PC-9 (cell line): Measurements from ENCODE around the gene ZBTB21. TPM values are rescaled to one million over a fixed set of nuclear protein-coding genes. Genes with fewer than 3 reads are reported as not detected.

Experiments used
- BruUV-seq: library from RNA; stranded (reverse); fragments of 400-500 nt; replicated peaks from 2 replicates; lab custom pipeline; 2021; lab: Mats Ljungman, UMichigan
- CTCF ChIA-PET: fragments of 300-600 bp; sonication (Branson Sonifier 250); formaldehyde crosslinking; loops from one replicate; lab custom pipeline; 2022; ENCODE audit warnings: antibody characterized with exemption; lab: Charles Lee
- POLR2A ChIA-PET: fragments of 300-600 bp; sonication (Branson Sonifier 250); formaldehyde crosslinking; loops from one replicate; lab custom pipeline; 2022; ENCODE audit warnings: antibody characterized with exemption; ENCODE audit not compliant: unreplicated experiment; lab: Charles Lee
- DNase-seq, 2 experiments: peaks; one replicate each; pipeline versions ENCODE4 v3.0.0 to v3.0.0-alpha.2; 2015 to 2022; ENCODE audit warnings: mixed read lengths in 1 of 2
- H2AFZ ChIP-seq: fragments of 200-600 bp; sonication (generic); 2 replicates; pipeline ENCODE4 v1.8.1; 2017; ENCODE audit warnings: antibody characterized with exemption
- H3F3A ChIP-seq: fragments of 200-600 bp; sonication (generic); 2 replicates; pipeline ENCODE4 v1.8.1; 2017; ENCODE audit warnings: antibody characterized with exemption, mild to moderate bottlenecking, low read depth; ENCODE audit not compliant: insufficient read depth
- H3K27ac ChIP-seq: fragments of 200-600 bp; sonication (generic); 2 replicates; pipeline ENCODE4 v1.6.1; 2016; ENCODE audit warnings: mixed run types
- H3K27me3 ChIP-seq: fragments of 200-600 bp; sonication (generic); 2 replicates; pipeline ENCODE4 v1.6.1; 2016; ENCODE audit warnings: low read depth, mixed run types; ENCODE audit not compliant: insufficient read depth
- H3K36me3 ChIP-seq: fragments of 200-600 bp; sonication (generic); 2 replicates; pipeline ENCODE4 v1.6.1; 2016; ENCODE audit warnings: low read depth, mixed run types
- H3K4me1 ChIP-seq: fragments of 200-600 bp; sonication (generic); replicated peaks from 2 replicates; pipeline ENCODE4 v1.6.1; 2016; ENCODE audit warnings: mixed run types; ENCODE audit not compliant: insufficient read depth
- H3K4me2 ChIP-seq: fragments of 200-600 bp; sonication (generic); 2 replicates; pipeline ENCODE4 v1.6.1; 2017; ENCODE audit warnings: mixed run types
- H3K4me3 ChIP-seq: fragments of 200-600 bp; sonication (generic); 2 replicates; pipeline ENCODE4 v1.6.1; 2016; ENCODE audit warnings: mixed run types
- H3K79me2 ChIP-seq: fragments of 200-600 bp; sonication (generic); 2 replicates; pipeline ENCODE4 v1.6.1; 2017; ENCODE audit warnings: low read depth, mixed run types
- H3K9me2 ChIP-seq: fragments of 200-600 bp; sonication (generic); 2 replicates; pipeline ENCODE4 v1.8.1; 2017; ENCODE audit warnings: mild to moderate bottlenecking; ENCODE audit not compliant: insufficient read depth
- H3K9me3 ChIP-seq: fragments of 200-600 bp; sonication (generic); 2 replicates; pipeline ENCODE4 v1.8.1; 2016; ENCODE audit warnings: low read depth; ENCODE audit not compliant: insufficient read depth
- H4K20me1 ChIP-seq: fragments of 200-600 bp; sonication (generic); 2 replicates; pipeline ENCODE4 v1.8.1; 2017; ENCODE audit not compliant: insufficient read depth
- EZH2 ChIP-seq: fragments of 200-600 bp; sonication (generic); IDR thresholded peaks from 2 replicates; pipeline ENCODE4 v1.8.0; 2017; ENCODE audit warnings: antibody characterized with exemption, low read depth
- intact Hi-C: fragments of 100-400 bp; cut with micrococcal nuclease; formaldehyde crosslinking; loops from one replicate; pipeline ENCODE4 v1.10.0; 2022; ENCODE audit not compliant: unreplicated experiment
- total RNA-seq: library from RNA; stranded (reverse); gene quantifications from 2 replicates; pipeline ENCODE4 v1.2.3, GENCODE V29; 2021
- TF ChIP-seq, protein P1 (sequence below): fragments of 200-600 bp; sonication (generic); conservative IDR thresholded peaks from 2 replicates; pipeline ENCODE4 v1.6.1; 2017; ENCODE audit warnings: mixed run types, antibody characterized with exemption, mild to moderate bottlenecking, moderate library complexity

The ZBTB21 gene
- total RNA-seq, 1 experiment from 2014 or later = 13.5 TPM

DNA sequence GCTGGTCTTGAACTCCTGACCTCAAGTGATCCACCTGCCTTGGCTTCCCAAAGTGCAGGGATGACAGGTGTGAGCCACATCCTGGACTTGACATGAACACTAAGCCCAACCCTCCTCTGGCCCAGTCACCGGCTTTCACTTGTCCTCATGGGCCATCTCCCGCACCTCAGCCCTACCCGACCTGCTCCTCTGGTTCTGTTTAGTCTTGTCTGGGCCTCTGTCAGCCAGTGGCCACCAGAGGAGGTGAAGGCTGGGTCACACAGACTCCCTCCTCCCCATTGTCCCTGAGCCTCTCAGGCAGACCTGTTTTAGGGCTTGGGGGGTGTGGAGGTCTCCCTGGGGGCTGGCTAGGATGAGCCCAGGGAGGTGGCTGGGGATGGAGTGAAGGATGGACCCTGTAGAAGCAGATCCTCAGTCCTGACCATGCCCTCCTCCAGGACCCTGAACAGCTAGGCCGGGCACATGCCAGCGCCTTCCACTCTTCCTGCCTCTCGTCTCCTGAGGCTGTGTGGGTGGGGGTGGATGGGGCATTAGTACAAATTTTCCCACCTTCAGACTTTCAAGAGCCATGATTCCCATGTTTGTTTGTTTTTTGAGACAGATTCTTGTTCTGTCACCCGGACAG lies 34.8 kb upstream of the ZBTB21 start:
- no peaks in the 10 kb centered on the region for H3K27me3 ChIP-seq
- H3K4me3 ChIP-seq = no peak overlapping the region
- ChIA-PET CTCF (interaction anchor here (0.6 kb wide), 1 partner anchor 61 kb away, joined by 3 read pairs; no protein-coding TSS in a partner anchor), POLR2A (interaction anchor here (0.7 kb wide), 1 partner anchor 1839 kb away, joined by 4 read pairs; no protein-coding TSS in a partner anchor)
- DNase-seq = no peak
- peaks cover 11% of the 10 kb centered on the region for H3K4me1 ChIP-seq
- no peak overlapping the region for H3K27ac ChIP-seq
- TF ChIP-seq, protein P1, sequence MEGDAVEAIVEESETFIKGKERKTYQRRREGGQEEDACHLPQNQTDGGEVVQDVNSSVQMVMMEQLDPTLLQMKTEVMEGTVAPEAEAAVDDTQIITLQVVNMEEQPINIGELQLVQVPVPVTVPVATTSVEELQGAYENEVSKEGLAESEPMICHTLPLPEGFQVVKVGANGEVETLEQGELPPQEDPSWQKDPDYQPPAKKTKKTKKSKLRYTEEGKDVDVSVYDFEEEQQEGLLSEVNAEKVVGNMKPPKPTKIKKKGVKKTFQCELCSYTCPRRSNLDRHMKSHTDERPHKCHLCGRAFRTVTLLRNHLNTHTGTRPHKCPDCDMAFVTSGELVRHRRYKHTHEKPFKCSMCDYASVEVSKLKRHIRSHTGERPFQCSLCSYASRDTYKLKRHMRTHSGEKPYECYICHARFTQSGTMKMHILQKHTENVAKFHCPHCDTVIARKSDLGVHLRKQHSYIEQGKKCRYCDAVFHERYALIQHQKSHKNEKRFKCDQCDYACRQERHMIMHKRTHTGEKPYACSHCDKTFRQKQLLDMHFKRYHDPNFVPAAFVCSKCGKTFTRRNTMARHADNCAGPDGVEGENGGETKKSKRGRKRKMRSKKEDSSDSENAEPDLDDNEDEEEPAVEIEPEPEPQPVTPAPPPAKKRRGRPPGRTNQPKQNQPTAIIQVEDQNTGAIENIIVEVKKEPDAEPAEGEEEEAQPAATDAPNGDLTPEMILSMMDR = no peak
- TF ChIP-seq EZH2 = no peak
- no peak overlapping the region for H3K4me2 ChIP-seq
- H2AFZ ChIP-seq = no peak overlapping the region
- no peaks in the 10 kb centered on the region for H3K36me3 ChIP-seq
- no peaks in the 10 kb centered on the region for H3K9me3 ChIP-seq
- intact Hi-C loops = no loop called here
- no peaks in the 10 kb centered on the region for H4K20me1 ChIP-seq
- BruUV-seq = no TSS peak
- H3F3A ChIP-seq = no peaks in the 10 kb centered on the region
- H3K9me2 ChIP-seq = no peaks in the 10 kb centered on the region
- H3K79me2 ChIP-seq = no peaks in the 10 kb centered on the region

DNA sequence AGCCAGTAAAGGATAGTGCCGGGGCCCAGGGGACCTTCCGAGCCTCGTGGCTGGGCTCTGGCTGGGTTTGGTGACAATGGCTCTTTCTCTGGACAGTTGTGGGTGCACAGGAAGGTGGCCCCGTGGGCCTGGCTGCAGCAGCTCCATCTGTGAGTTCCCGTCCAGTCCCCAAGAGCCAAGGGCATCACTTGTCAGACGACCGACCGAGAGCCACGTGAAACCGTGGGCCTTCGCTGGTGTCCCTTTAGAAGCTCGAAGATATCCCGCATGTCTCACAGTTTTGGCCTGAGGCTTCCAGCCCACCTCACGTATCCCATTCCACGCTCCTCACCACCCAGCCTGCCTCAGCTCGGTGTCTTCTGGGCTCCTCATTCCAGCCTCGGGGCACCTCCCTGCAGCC lies 33.8 kb upstream of the ZBTB21 start:
- Histone ChIP-seq H3K27me3 (no peaks in the 10 kb centered on the region), H3K4me2 (no peak overlapping the region), H2AFZ (no peak overlapping the region), H3K4me1 (peaks cover 14% of the 10 kb centered on the region), H4K20me1 (no peaks in the 10 kb centered on the region), H3K9me3 (no peaks in the 10 kb centered on the region), H3K4me3 (no peak overlapping the region), H3F3A (no peaks in the 10 kb centered on the region), H3K79me2 (no peaks in the 10 kb centered on the region), H3K36me3 (no peaks in the 10 kb centered on the region), H3K27ac (no peak overlapping the region), H3K9me2 (no peaks in the 10 kb centered on the region)
- no TSS peak for BruUV-seq
- POLR2A ChIA-PET = no interaction called here
- TF ChIP-seq, protein P1 = no peak
- intact Hi-C loops = no loop called here
- CTCF ChIA-PET = no interaction called here
- DNase-seq = no peak

DNA sequence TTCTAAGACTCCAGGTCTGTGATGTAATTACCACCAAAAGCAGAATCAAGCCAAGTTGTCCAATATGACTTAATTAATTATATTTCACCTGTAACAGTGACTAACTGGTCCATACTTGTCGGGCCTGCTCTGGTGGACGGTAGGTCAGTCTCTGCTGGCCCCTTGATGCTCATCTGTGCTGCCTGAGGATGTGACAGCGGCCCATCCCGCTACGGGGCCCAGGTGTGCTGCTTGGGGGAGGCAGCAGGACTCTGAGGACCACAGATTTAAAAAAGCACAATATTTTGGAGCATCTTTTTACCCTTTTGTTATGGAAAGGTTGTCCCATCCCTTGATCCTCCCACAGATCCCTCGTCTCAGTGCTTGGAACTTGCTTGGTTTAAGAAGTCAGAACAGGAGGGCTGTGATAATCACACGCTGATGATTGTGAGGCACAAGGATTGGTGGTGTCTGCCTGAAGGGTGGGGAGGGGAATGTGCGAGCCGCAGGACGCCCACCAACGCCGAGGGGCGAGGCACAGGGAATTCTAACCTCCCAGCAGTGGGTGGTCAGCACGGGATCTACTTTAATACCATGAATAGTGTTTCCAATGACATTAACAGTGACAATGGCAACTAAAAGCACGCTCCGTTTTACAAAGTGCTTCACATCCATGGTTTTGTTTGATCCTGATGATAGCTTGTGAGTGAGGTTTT lies 33.2 kb upstream of the ZBTB21 start:
- no peak overlapping the region for H3K27ac ChIP-seq
- H3K9me2 ChIP-seq = no peaks in the 10 kb centered on the region
- no peak overlapping the region for H3K4me3 ChIP-seq
- H3K4me2 ChIP-seq = no peak overlapping the region
- H2AFZ ChIP-seq = no peak overlapping the region
- BruUV-seq = no TSS peak
- TF ChIP-seq, protein P1 = no peak
- no peak for TF ChIP-seq EZH2
- H3K36me3 ChIP-seq = no peaks in the 10 kb centered on the region
- no peaks in the 10 kb centered on the region for H3K27me3 ChIP-seq
- H3F3A ChIP-seq = no peaks in the 10 kb centered on the region
- no peaks in the 10 kb centered on the region for H3K9me3 ChIP-seq
- intact Hi-C loops = no loop called here
- H3K4me1 ChIP-seq = peaks cover 14% of the 10 kb centered on the region
- ChIA-PET POLR2A (no interaction called here), CTCF (no interaction called here)
- H4K20me1 ChIP-seq = no peaks in the 10 kb centered on the region
- no peaks in the 10 kb centered on the region for H3K79me2 ChIP-seq
- no peak for DNase-seq
